ENCODE results near the gene AKAP10.

The AKAP10 gene

GRCh38 chr17:19945009-19945626 is 32.5 kb downstream of the AKAP10 start:
- no peak overlapping the region for H3K9ac ChIP-seq (ENCODE audit: low read length in 2 of 2)
- no peak overlapping the region for H3K27ac ChIP-seq (ENCODE audit: low read length)
- H3K4me1 ChIP-seq (ENCODE audit: control insufficient read depth, insufficient read depth, low read length) = no peaks in the 10 kb centered on the region
- H3K36me3 ChIP-seq (ENCODE audit: control insufficient read depth in 2 of 2, insufficient read depth in 2 of 2, low read length in 2 of 2) = peaks cover 7 to 14% of the 10 kb centered on the region in 2 donors
- no peaks in the 10 kb centered on the region for H3K27me3 ChIP-seq (ENCODE audit: control insufficient read depth in 1 of 2, insufficient read depth in 2 of 2, low read length in 2 of 2)
- H3K4me3 ChIP-seq (ENCODE audit: low read length in 2 of 2) = no peak overlapping the region
- H3K9me3 ChIP-seq (ENCODE audit: control insufficient read depth in 2 of 2, low read length in 2 of 2) = no peaks in the 10 kb centered on the region

- H3K4me3 ChIP-seq (ENCODE audit: low read length in 2 of 2) = no peak overlapping the region
- H3K27ac ChIP-seq (ENCODE audit: low read length) = no peak overlapping the region
- no peaks in the 10 kb centered on the region for H3K9me3 ChIP-seq (ENCODE audit: control insufficient read depth in 2 of 2, low read length in 2 of 2)
- H3K9ac ChIP-seq (ENCODE audit: low read length in 2 of 2) = no peak overlapping the region
- H3K27me3 ChIP-seq (ENCODE audit: control insufficient read depth in 1 of 2, insufficient read depth in 2 of 2, low read length in 2 of 2) = no peaks in the 10 kb centered on the region
- no peaks in the 10 kb centered on the region for H3K4me1 ChIP-seq (ENCODE audit: control insufficient read depth, insufficient read depth, low read length)
- peaks cover 7 to 21% of the 10 kb centered on the region in 2 donors for H3K36me3 ChIP-seq (ENCODE audit: control insufficient read depth in 2 of 2, insufficient read depth in 2 of 2, low read length in 2 of 2)
These were observed 34.0 kb downstream of the AKAP10 start for GRCh38 chr17:19943599-19943998.

- no peaks in the 10 kb centered on the region for H3K4me1 ChIP-seq (ENCODE audit: control insufficient read depth, insufficient read depth, low read length)
- H3K27me3 ChIP-seq (ENCODE audit: control insufficient read depth in 1 of 2, insufficient read depth in 2 of 2, low read length in 2 of 2) = no peaks in the 10 kb centered on the region
- H3K9me3 ChIP-seq (ENCODE audit: control insufficient read depth in 2 of 2, low read length in 2 of 2) = no peaks in the 10 kb centered on the region
- peaks cover 7 to 20% of the 10 kb centered on the region in 2 donors for H3K36me3 ChIP-seq (ENCODE audit: control insufficient read depth in 2 of 2, insufficient read depth in 2 of 2, low read length in 2 of 2)
- H3K9ac ChIP-seq (ENCODE audit: low read length in 2 of 2) = no peak overlapping the region
- no peak overlapping the region for H3K27ac ChIP-seq (ENCODE audit: low read length)
- no peak overlapping the region for H3K4me3 ChIP-seq (ENCODE audit: low read length in 2 of 2)
These were observed 34.6 kb downstream of the AKAP10 start for GRCh38 chr17:19943026-19943425.

GRCh38 chr17:19940722-19941464 is 36.7 kb downstream of the AKAP10 start:
- Histone ChIP-seq H3K27me3 (ENCODE audit: control insufficient read depth in 1 of 2, insufficient read depth in 2 of 2, low read length in 2 of 2) (no peaks in the 10 kb centered on the region), H3K4me1 (ENCODE audit: control insufficient read depth, insufficient read depth, low read length) (no peaks in the 10 kb centered on the region), H3K27ac (ENCODE audit: low read length) (no peak overlapping the region), H3K9ac (ENCODE audit: low read length in 2 of 2) (no peak overlapping the region), H3K4me3 (ENCODE audit: low read length in 2 of 2) (no peak overlapping the region), H3K9me3 (ENCODE audit: control insufficient read depth in 2 of 2, low read length in 2 of 2) (no peaks in the 10 kb centered on the region), H3K36me3 (ENCODE audit: control insufficient read depth in 2 of 2, insufficient read depth in 2 of 2, low read length in 2 of 2) (peaks cover 13 to 23% of the 10 kb centered on the region in 2 donors)

- no peak overlapping the region for H3K9ac ChIP-seq (ENCODE audit: low read length in 2 of 2)
- H3K9me3 ChIP-seq (ENCODE audit: control insufficient read depth in 2 of 2, low read length in 2 of 2) = no peaks in the 10 kb centered on the region
- no peaks in the 10 kb centered on the region for H3K27me3 ChIP-seq (ENCODE audit: control insufficient read depth in 1 of 2, insufficient read depth in 2 of 2, low read length in 2 of 2)
- H3K36me3 ChIP-seq (ENCODE audit: control insufficient read depth in 2 of 2, insufficient read depth in 2 of 2, low read length in 2 of 2) = peaks cover 14 to 23% of the 10 kb centered on the region in 2 donors
- H3K4me1 ChIP-seq (ENCODE audit: control insufficient read depth, insufficient read depth, low read length) = no peaks in the 10 kb centered on the region
- H3K27ac ChIP-seq (ENCODE audit: low read length) = no peak overlapping the region
- no peak overlapping the region for H3K4me3 ChIP-seq (ENCODE audit: low read length in 2 of 2)
These were observed 37.5 kb downstream of the AKAP10 start for GRCh38 chr17:19939993-19940721.

GRCh38 chr17:19938736-19939135 is 38.9 kb downstream of the AKAP10 start:
- no peaks in the 10 kb centered on the region for H3K4me1 ChIP-seq (ENCODE audit: control insufficient read depth, insufficient read depth, low read length)
- no peak overlapping the region for H3K9ac ChIP-seq (ENCODE audit: low read length in 2 of 2)
- peaks cover 17 to 28% of the 10 kb centered on the region in 2 donors for H3K36me3 ChIP-seq (ENCODE audit: control insufficient read depth in 2 of 2, insufficient read depth in 2 of 2, low read length in 2 of 2)
- H3K4me3 ChIP-seq (ENCODE audit: low read length in 2 of 2) = no peak overlapping the region
- no peaks in the 10 kb centered on the region for H3K9me3 ChIP-seq (ENCODE audit: control insufficient read depth in 2 of 2, low read length in 2 of 2)
- H3K27ac ChIP-seq (ENCODE audit: low read length) = no peak overlapping the region
- H3K27me3 ChIP-seq (ENCODE audit: control insufficient read depth in 1 of 2, insufficient read depth in 2 of 2, low read length in 2 of 2) = no peaks in the 10 kb centered on the region

- H3K27ac ChIP-seq (ENCODE audit: low read length) = no peak overlapping the region
These were observed 40.1 kb downstream of the AKAP10 start for GRCh38 chr17:19937522-19937921.

GRCh38 chr17:19935169-19935568 is 42.5 kb downstream of the AKAP10 start:
- H3K36me3 ChIP-seq (ENCODE audit: control insufficient read depth in 2 of 2, insufficient read depth in 2 of 2, low read length in 2 of 2) = peaks cover 13 to 30% of the 10 kb centered on the region in 2 donors
- no peaks in the 10 kb centered on the region for H3K9me3 ChIP-seq (ENCODE audit: control insufficient read depth in 2 of 2, low read length in 2 of 2)
- H3K9ac ChIP-seq (ENCODE audit: low read length in 2 of 2) = no peak overlapping the region
- H3K4me3 ChIP-seq (ENCODE audit: low read length in 2 of 2) = no peak overlapping the region
- H3K27me3 ChIP-seq (ENCODE audit: control insufficient read depth in 1 of 2, insufficient read depth in 2 of 2, low read length in 2 of 2) = no peaks in the 10 kb centered on the region
- no peak overlapping the region for H3K27ac ChIP-seq (ENCODE audit: low read length)
- no peaks in the 10 kb centered on the region for H3K4me1 ChIP-seq (ENCODE audit: control insufficient read depth, insufficient read depth, low read length)

More at GRCh38 chr17:19937522-19937921, 40.1 kb downstream of the AKAP10 start:
- no peak overlapping the region for H3K4me3 ChIP-seq (ENCODE audit: low read length in 2 of 2)
- no peaks in the 10 kb centered on the region for H3K4me1 ChIP-seq (ENCODE audit: control insufficient read depth, insufficient read depth, low read length)
- no peaks in the 10 kb centered on the region for H3K27me3 ChIP-seq (ENCODE audit: control insufficient read depth in 1 of 2, insufficient read depth in 2 of 2, low read length in 2 of 2)
- no peak overlapping the region for H3K9ac ChIP-seq (ENCODE audit: low read length in 2 of 2)
- no peaks in the 10 kb centered on the region for H3K9me3 ChIP-seq (ENCODE audit: control insufficient read depth in 2 of 2, low read length in 2 of 2)
- H3K36me3 ChIP-seq (ENCODE audit: control insufficient read depth in 2 of 2, insufficient read depth in 2 of 2, low read length in 2 of 2) = peaks cover 17 to 28% of the 10 kb centered on the region in 2 donors

GRCh38 chr17:19933628-19934027 is 44.0 kb downstream of the AKAP10 start:
- H3K36me3 ChIP-seq (ENCODE audit: control insufficient read depth in 2 of 2, insufficient read depth in 2 of 2, low read length in 2 of 2) = peaks cover 13 to 29% of the 10 kb centered on the region in 2 donors
- no peak overlapping the region for H3K4me3 ChIP-seq (ENCODE audit: low read length in 2 of 2)
- no peaks in the 10 kb centered on the region for H3K4me1 ChIP-seq (ENCODE audit: control insufficient read depth, insufficient read depth, low read length)
- H3K9me3 ChIP-seq (ENCODE audit: control insufficient read depth in 2 of 2, low read length in 2 of 2) = no peaks in the 10 kb centered on the region
- H3K27ac ChIP-seq (ENCODE audit: low read length) = no peak overlapping the region
- no peak overlapping the region for H3K9ac ChIP-seq (ENCODE audit: low read length in 2 of 2)
- H3K27me3 ChIP-seq (ENCODE audit: control insufficient read depth in 1 of 2, insufficient read depth in 2 of 2, low read length in 2 of 2) = no peaks in the 10 kb centered on the region

- Histone ChIP-seq H3K27me3 (ENCODE audit: control insufficient read depth in 1 of 2, insufficient read depth in 2 of 2, low read length in 2 of 2) (no peaks in the 10 kb centered on the region), H3K4me1 (ENCODE audit: control insufficient read depth, insufficient read depth, low read length) (no peaks in the 10 kb centered on the region), H3K9ac (ENCODE audit: low read length in 2 of 2) (no peak overlapping the region), H3K4me3 (ENCODE audit: low read length in 2 of 2) (no peak overlapping the region), H3K36me3 (ENCODE audit: control insufficient read depth in 2 of 2, insufficient read depth in 2 of 2, low read length in 2 of 2) (peaks cover 13 to 27% of the 10 kb centered on the region in 2 donors), H3K9me3 (ENCODE audit: control insufficient read depth in 2 of 2, low read length in 2 of 2) (no peaks in the 10 kb centered on the region), H3K27ac (ENCODE audit: low read length) (no peak overlapping the region)
These were observed 44.4 kb downstream of the AKAP10 start for GRCh38 chr17:19933221-19933620.
